SHP77 treated with DMSO at 0.1 percent for 48 hours (cell line): ENCODE data around the gene EIF1AY.
"Not testable (repeated sequence)": the region's sequence is repeated elsewhere in the genome, so short reads cannot be mapped to it uniquely, and the experiment has no call there.

Source experiments
- DNase-seq: peaks from one replicate; lab custom pipeline; 2025; lab: John Stamatoyannopoulos, UW

Gene EIF1AY

GRCh38 chrY:20575531-20576121 is at the start of gene EIF1AY:
Gene EIF1AY (plus strand): TSS chrY:20575776. CDS start chrY:20575872, 96 bp downstream.
- DNase-seq: no peak

- DNase-seq: no peak
These were observed 47.1 kb upstream of the EIF1AY start for GRCh38 chrY:20528435-20528834.

GRCh38 chrY:20538186-20538585 is 37.4 kb upstream of the EIF1AY start:
- DNase-seq: no peak

- no peak for DNase-seq
These were observed 36.6 kb upstream of the EIF1AY start for GRCh38 chrY:20538933-20539332.

DNA sequence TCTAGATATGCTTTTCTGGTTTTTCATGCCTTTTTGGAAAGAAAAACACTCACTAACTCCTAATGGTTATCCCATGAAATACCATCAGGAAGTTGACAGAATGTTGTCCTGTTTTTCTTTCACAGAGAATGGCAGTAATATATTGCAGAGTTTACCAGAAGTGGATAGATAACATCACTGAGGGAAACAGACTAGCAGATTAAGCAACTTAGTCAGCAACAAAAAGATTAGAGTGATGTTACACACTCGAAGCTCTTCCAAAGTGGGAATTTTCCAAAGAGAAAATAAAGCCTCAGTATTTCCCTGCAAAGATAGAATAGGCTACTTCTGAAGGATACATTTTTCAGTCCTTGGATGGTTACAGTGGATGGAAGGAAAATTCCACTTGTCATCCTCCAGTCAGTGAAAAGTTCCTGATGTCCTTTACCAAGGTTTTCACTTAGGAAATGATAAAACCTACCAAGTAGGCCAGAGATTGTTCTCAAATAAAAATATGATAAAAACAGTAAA is 31.1 kb upstream of the EIF1AY start:
- no peak for DNase-seq

- no peak for DNase-seq
These were observed 29.5 kb upstream of the EIF1AY start for GRCh38 chrY:20546071-20546470.

- no peak for DNase-seq
These were observed 26.3 kb upstream of the EIF1AY start for GRCh38 chrY:20549289-20549688.

GRCh38 chrY:20551840-20552239 is 23.7 kb upstream of the EIF1AY start:
- DNase-seq: no peak

DNA sequence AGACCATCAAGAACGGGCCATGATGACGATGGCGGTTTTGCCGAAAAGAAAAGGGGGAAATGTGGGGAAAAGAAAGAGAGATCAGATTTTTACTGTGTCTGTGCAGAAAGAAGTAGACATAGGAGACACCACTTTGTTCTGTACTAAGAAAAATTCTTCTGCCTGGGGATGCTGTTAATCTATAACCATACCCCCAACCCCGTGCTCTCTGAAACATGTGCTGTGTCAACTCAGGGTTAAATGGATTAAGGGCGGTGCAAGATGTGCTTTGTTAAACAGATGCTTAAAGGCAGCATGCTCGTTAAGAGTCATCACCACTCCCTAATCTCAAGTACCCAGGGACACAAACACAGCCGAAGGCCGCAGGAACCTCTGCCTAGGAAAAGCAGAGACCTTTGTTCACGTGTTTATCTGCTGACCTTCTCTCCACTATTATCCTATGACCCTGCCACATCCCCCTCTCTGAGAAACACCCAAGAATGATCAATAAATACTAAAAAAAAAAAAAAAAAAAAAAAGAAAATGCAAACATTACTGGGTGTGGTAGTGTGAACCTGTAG is 22.7 kb upstream of the EIF1AY start:
- not testable (repeated sequence) for DNase-seq

DNA sequence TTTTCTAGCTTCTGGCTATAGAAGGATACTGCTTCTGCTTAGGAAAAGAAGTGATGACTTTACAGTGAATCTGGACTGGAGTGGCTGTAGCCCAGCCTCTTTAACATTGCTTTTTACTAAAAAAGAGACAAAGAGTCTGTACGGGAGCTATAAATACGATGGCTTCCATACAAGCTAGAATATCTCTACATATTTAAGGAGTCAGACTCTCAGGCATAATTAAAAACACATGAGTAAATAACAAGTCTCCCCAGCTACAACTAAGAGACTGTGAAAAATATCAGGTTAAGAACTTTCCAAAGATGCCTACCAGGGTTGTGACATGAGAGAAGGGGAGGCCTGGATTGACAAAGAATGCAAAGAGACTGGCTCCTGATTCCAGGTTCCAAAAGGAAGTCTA is 19.8 kb upstream of the EIF1AY start:
- no peak for DNase-seq

DNA sequence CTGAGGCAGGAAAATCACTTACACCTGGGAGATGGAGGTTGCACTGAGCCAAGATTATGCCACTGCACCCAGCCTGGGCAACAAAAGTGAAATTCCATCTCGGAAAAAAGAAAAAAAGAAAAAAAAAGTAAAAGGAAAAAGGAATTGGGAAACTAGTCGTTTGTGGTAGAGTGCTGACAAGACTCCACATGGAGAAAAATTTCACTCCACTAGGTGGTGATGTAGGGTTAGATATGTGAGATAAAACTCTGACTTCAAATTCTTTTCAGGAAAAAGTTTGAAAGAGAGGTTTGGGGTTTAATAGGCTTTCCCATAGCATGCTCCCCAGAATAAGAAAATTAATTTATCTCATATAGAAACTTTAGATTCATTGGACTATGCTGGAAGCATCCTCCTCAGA is 16.9 kb upstream of the EIF1AY start:
- DNase-seq: no peak

DNA sequence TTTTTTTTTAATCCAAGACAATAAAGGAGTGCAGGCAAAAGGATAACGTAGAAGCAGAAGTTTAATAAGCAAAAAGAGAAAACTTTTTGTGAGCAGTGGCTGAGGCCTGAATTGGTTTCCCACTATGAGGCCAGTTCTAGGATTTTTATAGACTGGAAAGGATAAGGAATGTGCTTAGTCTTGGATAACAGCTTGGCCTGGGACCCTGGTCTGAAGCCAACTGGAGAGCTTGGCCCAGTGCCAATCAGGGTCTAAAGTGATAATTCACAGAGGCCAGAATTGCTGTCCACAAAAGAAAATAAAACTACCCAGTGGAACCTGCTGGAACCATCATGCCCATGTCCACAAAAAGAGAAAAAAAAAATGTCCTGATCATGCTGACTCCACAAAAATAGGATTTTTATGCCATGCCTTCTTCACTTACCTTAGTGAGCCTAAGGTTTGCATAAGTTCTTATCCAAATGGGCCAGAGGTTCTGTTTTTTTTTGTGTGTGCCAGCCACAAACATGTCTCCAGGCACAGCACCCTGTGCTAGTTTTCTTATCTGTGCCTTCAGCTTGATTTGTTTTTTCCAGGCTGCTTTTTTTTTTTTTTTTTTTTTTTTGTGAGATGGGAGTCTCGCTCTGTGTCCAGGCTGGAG is 15.6 kb upstream of the EIF1AY start:
- no peak for DNase-seq

- no peak for DNase-seq
These were observed 4.3 kb upstream of the EIF1AY start for GRCh38 chrY:20571306-20571705.

DNA sequence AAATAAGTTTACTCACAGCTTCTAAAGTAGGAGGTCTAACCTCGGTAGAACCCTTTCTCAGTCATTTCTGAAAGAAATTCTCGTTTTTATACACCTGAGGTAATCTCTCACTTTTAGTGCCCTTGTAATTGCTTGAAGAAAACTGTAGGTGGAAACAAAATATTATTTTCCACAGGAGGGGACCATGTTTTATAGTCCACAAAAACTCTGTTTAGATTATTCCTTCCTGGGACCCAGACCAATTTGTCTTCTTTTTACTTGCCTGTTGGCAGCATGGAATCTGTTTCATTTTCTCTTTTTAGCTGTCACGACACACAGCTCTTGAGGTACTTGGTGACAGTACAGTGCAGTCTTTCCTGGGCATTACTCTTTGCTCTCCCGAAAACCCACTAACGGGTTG is 930 bp downstream of the EIF1AY start:
- DNase-seq: no peak

DNA sequence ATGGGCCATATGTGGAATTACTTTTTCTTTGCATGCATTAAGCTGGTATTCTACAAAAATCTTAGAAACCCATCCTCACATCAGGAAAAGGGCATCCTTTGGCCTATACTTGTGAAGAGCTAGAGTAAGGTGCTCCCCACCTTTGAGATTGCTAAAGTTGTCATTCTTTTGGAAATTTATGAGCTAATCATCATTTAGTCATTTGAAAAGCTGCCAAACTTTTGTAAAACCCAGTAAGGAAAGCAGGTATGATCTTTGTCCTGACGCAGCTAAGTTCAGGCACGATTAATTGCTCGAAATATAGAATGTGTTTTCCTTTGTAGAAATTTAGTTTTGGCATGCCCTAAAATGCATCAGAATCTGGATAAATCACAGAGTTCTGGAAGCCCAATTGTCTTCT is 2.6 kb downstream of the EIF1AY start:
- no peak for DNase-seq

- no peak for DNase-seq
These were observed 6.1 kb downstream of the EIF1AY start for GRCh38 chrY:20581687-20582086.

DNA sequence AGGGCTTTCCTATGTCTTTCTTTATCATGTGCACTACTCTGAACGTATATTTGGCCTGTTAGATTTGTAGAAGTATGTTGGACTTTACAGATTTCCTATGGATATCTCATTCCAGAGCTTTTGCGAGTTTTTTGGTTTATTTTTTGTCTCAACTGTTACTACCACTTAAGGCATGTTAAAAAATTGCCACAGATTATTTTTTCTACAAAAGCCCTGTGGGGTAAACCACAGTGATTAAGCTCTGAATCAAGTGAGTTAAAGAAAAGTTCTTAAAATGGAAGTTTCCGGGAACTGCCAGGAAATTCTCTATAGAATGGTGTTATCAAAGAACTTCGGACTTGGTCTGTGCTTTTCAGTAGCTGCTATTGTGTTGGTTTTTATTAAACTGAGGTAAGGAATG is 10.6 kb downstream of the EIF1AY start:
- DNase-seq: no peak
